Vagina (tissue), 2 donors: ENCODE results near the gene ARID1B. TPM values are rescaled to one million over a fixed set of nuclear protein-coding genes. Genes with fewer than 3 reads are reported as not detected.
A peak's percentile ranks its signal among the peaks of the same experiment; 100 is the strongest.

Source experiments
- DNase-seq, 2 donors: peaks; one replicate each; pipeline ENCODE4 v3.0.0-alpha.2; 2017; ENCODE audit errors: extremely low spot score in 2 of 2
- H3K27ac ChIP-seq: fragments of 200-600 bp; sonication (generic); one replicate; pipeline ENCODE4 v1.5.1; 2019
- H3K27me3 ChIP-seq: fragments of 200-600 bp; sonication (generic); one replicate; pipeline ENCODE4 v1.5.1; 2019
- H3K36me3 ChIP-seq, 2 donors: fragments of 200-600 bp; sonication (generic); one replicate each; pipeline ENCODE4 v1.5.1; 2017 to 2019
- H3K4me1 ChIP-seq: fragments of 200-600 bp; sonication (generic); one replicate; pipeline ENCODE4 v1.5.1; 2019
- H3K4me3 ChIP-seq, 2 donors: fragments of 200-600 bp; sonication (generic); 1 replicate in 1 of 2; 2 replicates in 1 of 2; pipeline ENCODE4 v1.5.1; 2016 to 2019
- H3K9me3 ChIP-seq: fragments of 200-600 bp; sonication (generic); one replicate; pipeline ENCODE4 v1.5.1; 2019
- POLR2A ChIP-seq, 2 donors: fragments of 450-650 bp; IDR thresholded peaks; one replicate each; pipeline ENCODE4 v1.6.1; 2017; ENCODE audit warnings: antibody characterized with exemption in 2 of 2, mild to moderate bottlenecking in 2 of 2, moderate library complexity in 2 of 2
- POLR2AphosphoS5 ChIP-seq, 2 donors: sonication (generic); formaldehyde crosslinking; IDR thresholded peaks; one replicate each; pipeline ENCODE4 v1.9.0; 2017; ENCODE audit warnings: antibody characterized with exemption in 2 of 2, mild to moderate bottlenecking in 2 of 2, low read depth in 1 of 2; ENCODE audit not compliant: insufficient read depth in 1 of 2
- intact Hi-C: fragments of 100-400 bp; cut with DNase I; formaldehyde crosslinking; loops from one replicate; pipeline ENCODE4 v1.15.1; 2023
- total RNA-seq: library from RNA; depleted of rRNA; stranded (reverse); fragments of >200 nt; gene quantifications from one replicate; pipeline ENCODE4 v1.2.3, GENCODE V29; 2016
- TF ChIP-seq, protein P1 (sequence below), 3 experiments: fragments of 450-650 bp in 2 of 3; fragments of 200-600 bp in 1 of 3; sonication (generic) in 1 of 3; IDR thresholded peaks; one replicate each; pipeline ENCODE4 v1.5.1; 2017 to 2019; ENCODE audit warnings: antibody characterized with exemption in 3 of 3, mild to moderate bottlenecking in 2 of 3, moderate library complexity in 2 of 3

The ARID1B gene
- total RNA-seq, 1 donor from 2014 or later = 141 TPM

DNA sequence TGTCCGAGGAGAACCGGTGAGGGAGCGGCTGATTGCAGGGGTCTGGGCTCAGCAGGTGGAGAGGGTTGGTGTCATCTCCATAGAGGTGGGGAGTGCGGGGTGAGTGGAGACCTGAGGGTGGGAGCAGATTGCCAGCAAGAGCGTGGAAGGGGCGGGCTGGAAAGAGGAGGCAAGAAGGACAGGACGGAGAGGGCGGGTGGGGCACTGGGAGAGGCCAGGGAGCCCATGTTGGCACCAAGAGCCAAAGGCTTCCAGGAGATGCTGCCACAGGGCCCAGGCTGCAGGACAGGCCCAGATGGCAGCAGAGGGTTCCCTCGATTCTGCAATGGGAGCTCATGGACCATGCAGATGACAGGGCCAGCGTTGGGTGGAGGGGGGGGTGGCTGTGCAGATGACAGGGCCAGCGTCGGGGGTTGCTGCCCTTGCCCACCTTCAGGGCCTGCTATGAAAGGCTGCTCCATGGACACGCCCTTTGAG, 440.8 kb downstream of the ARID1B start:
- Histone ChIP-seq H3K9me3 (no peaks in the 10 kb centered on the region), H3K27me3 (no peaks in the 10 kb centered on the region), H3K36me3 (no peaks in the 10 kb centered on the region), H3K4me3 (no peak overlapping the region), H3K4me1 (peaks cover 7% of the 10 kb centered on the region), H3K27ac (no peak overlapping the region)
- intact Hi-C loops = no loop called here
- TF ChIP-seq POLR2AphosphoS5 (IDR thresholded peaks at IDR 0.05; ENCODE audit: insufficient read depth in 1 of 2, low read depth in 1 of 2) = no peak
- TF ChIP-seq, protein P1, sequence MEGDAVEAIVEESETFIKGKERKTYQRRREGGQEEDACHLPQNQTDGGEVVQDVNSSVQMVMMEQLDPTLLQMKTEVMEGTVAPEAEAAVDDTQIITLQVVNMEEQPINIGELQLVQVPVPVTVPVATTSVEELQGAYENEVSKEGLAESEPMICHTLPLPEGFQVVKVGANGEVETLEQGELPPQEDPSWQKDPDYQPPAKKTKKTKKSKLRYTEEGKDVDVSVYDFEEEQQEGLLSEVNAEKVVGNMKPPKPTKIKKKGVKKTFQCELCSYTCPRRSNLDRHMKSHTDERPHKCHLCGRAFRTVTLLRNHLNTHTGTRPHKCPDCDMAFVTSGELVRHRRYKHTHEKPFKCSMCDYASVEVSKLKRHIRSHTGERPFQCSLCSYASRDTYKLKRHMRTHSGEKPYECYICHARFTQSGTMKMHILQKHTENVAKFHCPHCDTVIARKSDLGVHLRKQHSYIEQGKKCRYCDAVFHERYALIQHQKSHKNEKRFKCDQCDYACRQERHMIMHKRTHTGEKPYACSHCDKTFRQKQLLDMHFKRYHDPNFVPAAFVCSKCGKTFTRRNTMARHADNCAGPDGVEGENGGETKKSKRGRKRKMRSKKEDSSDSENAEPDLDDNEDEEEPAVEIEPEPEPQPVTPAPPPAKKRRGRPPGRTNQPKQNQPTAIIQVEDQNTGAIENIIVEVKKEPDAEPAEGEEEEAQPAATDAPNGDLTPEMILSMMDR (IDR thresholded peaks at IDR 0.05) = no peak
- TF ChIP-seq POLR2A (IDR thresholded peaks at IDR 0.05) = no peak
- DNase-seq = peak in 1 of 2 donors; percentile 89

DNA sequence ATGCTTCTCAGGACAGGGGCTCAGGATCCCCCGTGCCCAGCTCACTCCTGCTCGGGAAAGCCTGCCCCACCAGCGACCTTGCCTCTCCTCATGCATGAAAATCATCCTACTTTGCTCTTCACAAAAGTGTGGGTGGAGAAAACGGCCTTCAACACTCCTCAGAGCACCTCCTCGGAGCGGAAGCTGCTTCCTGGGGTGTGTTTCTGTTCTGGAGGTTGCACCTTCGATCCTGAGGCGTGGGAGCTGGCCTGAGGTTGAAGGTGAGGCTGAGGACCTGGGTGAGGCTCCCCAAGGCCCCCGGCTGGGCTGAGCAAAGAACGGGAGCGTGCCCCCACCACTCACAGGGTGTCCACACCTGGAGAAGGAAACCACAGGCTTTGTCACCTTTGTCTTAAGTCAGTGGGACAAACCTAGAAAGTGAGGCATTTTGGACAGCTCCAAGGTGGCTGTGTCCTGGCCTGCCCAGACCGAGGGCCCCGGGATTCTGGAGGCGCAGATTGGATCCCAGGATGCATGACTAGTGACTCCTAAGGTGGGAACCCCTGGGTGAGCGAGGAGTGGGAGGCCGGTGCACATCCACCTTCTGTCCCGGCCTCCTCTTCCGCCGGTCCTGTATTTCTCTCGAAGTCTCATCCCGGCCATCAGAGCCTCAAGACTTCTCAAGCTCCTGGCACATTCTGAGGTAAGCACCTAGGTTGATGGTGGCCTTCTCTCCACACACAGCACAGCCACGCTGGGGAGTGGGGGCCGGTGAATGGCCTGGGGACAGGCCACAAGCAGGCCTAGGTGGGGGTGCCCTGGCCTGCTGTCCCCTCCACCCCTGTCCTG, 441.4 kb downstream of the ARID1B start:
- no peak for DNase-seq
- no peaks in the 10 kb centered on the region for H3K27me3 ChIP-seq
- intact Hi-C loops = no loop called here

DNA sequence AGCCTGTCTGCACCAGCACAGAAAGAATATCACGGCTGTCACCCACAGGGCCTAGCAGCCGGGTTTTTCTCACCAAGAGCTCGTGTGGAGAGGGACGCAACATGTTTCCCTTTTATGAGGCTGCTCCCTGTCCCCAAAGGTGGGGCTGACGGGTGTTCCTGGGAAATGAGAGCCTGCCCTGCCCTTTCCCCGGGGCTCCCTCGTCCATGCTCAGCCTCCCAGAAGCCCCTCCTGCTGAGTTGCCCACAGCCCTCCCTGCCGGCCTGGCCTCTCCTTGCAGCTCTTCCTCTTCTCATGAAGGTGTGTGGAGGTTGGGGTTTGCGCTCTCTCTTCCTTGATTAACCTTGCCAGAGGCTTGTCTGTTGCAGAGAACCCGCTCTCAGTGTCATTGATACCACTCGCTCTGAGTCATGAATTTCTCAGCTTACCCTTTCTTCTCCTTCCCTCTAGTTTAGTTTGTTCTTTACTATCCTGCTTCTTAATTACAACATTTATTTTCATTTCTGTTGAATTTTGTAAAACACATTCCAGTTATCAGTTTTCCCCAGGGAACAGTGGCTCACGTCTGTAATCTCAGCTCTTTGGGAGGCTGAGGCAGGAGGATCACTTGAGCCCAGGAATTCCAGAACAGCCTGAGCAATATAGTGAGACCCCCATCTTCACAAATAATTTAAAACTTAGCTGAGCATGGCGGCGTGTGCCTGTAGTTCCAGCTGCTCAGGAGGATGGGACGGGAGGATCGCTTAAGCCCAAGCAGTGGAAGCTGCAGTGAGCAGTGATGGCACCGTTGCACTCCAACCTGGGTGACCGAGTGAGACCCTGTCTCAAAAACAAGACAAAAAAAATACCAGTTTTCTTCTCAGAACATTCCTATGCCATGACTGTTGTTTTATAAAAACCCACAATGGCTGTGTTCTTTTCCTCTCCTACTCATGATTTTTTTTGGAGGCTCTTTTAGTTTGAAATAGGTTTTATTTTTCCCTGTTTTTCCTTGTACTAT, 442.3 kb downstream of the ARID1B start:
- TF ChIP-seq, protein P1 (IDR thresholded peaks at IDR 0.05) = no peak
- TF ChIP-seq POLR2A (IDR thresholded peaks at IDR 0.05) (no peak), POLR2AphosphoS5 (IDR thresholded peaks at IDR 0.05; ENCODE audit: insufficient read depth in 1 of 2, low read depth in 1 of 2) (peak in 1 of 2 donors; percentile 5)
- Histone ChIP-seq H3K9me3 (no peaks in the 10 kb centered on the region), H3K27ac (no peak overlapping the region), H3K4me3 (no peak overlapping the region), H3K36me3 (no peaks in the 10 kb centered on the region), H3K4me1 (peaks cover 7% of the 10 kb centered on the region), H3K27me3 (no peaks in the 10 kb centered on the region)
- no peak for DNase-seq
- intact Hi-C loops = loop anchor here (2.0 kb wide), 1 partner anchor 39 kb away; no protein-coding TSS in a partner anchor

More for the DNA sequence above, 441.4 kb downstream of the ARID1B start:
- no peak overlapping the region for H3K27ac ChIP-seq
- H3K9me3 ChIP-seq = no peaks in the 10 kb centered on the region
- TF ChIP-seq POLR2A (IDR thresholded peaks at IDR 0.05) (no peak), POLR2AphosphoS5 (IDR thresholded peaks at IDR 0.05; ENCODE audit: insufficient read depth in 1 of 2, low read depth in 1 of 2) (no peak)
- TF ChIP-seq, protein P1 (IDR thresholded peaks at IDR 0.05) = no peak
- peaks cover 7% of the 10 kb centered on the region for H3K4me1 ChIP-seq
- H3K36me3 ChIP-seq = no peaks in the 10 kb centered on the region
- no peak overlapping the region for H3K4me3 ChIP-seq

GRCh38 chr6:157220485-157220884, 443.3 kb downstream of the ARID1B start:
- Histone ChIP-seq H3K27ac (peak overlapping the region; percentile 18), H3K9me3 (no peaks in the 10 kb centered on the region), H3K27me3 (no peaks in the 10 kb centered on the region), H3K4me1 (peaks cover 7% of the 10 kb centered on the region), H3K4me3 (peak overlapping the region in 1 of 2 donors; percentile 38), H3K36me3 (no peaks in the 10 kb centered on the region)
- DNase-seq = no peak
- TF ChIP-seq POLR2A (IDR thresholded peaks at IDR 0.05) (no peak), POLR2AphosphoS5 (IDR thresholded peaks at IDR 0.05; ENCODE audit: insufficient read depth in 1 of 2, low read depth in 1 of 2) (no peak)
- TF ChIP-seq, protein P1 (IDR thresholded peaks at IDR 0.05) = no peak
- intact Hi-C loops = loop anchor here (2.0 kb wide), 1 partner anchor 40 kb away; no protein-coding TSS in a partner anchor
